CD4-positive, alpha-beta T cell treated with Interleukin-10 for 1 hour (primary cell): Measurements from ENCODE around the gene MEF2D.

Experiments used
- DNase-seq: peaks from one replicate; pipeline ENCODE4 v3.0.0-alpha.2; 2020

MEF2D gene

GRCh38 chr1:156438278-156438987, 62.1 kb downstream of the MEF2D start:
- DNase-seq = no peak

DNA sequence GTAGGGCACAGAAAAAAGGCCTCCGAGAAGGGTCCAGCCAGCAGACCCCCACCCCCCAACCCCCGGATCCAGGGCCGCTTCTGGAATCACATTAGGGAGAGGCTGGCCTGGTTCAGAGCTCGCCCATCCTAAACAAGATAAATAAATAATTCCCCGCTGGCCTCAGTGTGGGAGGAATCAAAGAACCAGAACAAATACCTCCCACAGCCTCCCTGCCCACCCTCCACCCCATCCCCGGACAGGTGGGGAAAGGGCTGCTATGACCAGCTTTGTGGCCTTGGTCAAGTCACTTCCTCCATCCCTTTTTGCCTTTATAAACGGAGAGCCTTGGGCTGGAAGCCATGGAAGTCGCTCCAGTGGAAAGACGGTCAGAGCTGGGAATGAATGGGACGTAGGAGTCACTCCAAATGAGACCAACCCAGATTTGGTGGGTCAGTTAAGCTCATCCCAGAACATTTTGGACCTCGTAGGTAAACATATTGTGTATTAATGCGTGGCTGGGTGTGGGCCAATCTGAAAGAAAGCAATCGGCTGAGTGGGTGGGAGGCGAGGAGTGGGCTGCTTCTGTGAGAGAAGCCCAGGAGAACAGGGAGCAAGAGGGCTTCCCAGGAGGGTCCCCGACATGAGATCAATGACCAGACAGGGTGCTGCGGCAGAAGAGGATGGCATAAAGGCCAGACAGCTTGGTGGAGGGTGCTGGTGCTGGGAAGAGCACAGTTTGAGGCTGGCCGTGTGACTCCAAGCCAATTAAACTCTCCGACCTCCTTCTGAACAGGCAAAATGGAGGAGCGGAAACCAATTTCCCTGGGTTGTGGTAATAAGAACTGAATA, 63.3 kb downstream of the MEF2D start:
- DNase-seq = no peak

- DNase-seq = no peak
Measured at GRCh38 chr1:156436141-156437036, 64.2 kb downstream of the MEF2D start.

DNA sequence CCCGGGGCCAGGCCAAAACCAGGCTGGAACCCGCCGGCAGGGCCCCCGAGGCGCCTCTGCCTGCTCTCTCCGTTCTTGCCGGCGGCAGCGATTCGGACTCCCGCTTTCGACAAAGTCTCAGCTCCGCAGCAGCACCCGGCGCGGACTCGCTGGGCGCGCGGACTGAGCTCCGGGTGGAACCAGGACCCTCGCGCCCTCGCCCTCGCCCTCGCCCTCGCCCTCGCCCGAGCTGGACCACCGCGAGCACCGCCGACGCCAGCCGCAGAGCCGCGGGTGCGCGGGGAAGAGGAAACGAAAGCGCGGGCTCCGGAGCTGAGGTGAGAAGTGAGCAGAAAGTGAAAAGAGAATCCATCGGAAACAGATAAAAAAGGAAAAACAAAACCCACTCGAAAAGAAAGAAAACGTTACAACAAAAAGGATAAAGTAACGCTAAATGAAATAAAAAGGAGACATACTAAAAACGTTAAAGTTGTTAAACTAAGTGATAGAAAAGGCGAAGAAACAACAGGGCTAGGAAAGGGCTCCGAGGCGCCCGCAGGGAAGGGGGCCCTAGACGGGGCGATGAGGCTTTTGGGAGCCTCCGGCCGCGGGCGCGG, 64.9 kb downstream of the MEF2D start:
- peak; percentile 32 for DNase-seq

GRCh38 chr1:156434989-156435544, 65.5 kb downstream of the MEF2D start:
- DNase-seq = no peak

- no peak for DNase-seq
Measured at GRCh38 chr1:156433602-156434001, 67.0 kb downstream of the MEF2D start.

GRCh38 chr1:156433032-156433431, 67.5 kb downstream of the MEF2D start:
- DNase-seq = no peak

DNA sequence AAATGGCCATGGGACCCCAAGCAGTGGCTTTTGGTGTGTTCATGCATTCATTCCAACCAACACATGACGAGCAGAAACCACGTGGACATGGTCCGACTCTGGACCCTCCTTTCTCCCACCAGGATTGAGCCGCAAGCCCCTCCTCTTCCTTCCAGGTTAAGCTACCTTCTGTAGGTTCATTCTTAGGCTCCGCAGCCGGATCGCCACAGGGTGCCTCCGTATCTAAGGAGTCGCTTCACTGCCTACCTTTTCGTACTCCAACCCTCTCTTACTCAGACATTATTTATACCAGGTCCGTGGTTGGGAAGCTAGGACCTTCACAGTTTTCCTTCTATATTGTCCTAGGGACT, 67.9 kb downstream of the MEF2D start:
- DNase-seq = no peak

DNA sequence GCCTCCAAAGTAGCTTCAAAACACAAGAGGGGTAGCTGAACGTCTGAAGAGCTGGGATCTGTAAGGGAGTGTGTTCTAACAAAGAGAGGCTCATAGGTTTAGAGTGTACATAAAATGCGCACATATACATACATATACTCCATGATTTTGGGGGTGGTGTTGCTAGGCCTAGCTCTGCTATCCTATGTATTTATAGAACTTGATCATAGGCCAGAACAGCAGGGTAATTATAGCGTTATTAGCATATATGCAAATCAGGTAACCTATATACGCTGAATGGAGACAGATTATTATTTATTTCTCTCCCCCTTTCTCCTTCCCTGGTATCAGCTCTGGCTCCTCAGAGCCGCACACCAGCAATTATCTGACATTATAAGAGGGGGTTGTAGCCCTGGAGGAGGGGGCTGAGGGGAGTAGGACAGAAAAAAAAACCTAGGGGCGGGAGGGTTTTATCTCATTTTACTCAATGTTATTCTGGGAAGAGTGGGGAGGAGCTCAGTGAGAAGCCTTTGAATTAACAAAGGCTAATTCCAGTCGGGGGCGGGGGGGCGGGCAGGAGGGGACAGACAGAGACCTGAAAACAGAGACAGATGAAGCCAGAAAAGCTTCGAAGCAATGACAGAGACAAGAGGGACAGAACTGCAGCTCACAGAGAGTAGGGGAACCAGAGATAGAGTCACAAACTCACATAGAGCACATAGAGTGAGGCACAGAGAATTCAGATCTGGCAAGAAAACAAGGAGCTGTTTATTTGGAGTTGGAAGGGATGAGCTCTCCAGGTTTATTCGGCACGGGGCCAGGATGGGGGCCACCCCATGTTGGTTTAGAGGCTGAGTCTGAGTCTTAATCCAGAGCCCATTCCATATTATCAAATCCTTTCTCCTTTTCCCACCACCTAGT, 68.6 kb downstream of the MEF2D start:
- DNase-seq = no peak

DNA sequence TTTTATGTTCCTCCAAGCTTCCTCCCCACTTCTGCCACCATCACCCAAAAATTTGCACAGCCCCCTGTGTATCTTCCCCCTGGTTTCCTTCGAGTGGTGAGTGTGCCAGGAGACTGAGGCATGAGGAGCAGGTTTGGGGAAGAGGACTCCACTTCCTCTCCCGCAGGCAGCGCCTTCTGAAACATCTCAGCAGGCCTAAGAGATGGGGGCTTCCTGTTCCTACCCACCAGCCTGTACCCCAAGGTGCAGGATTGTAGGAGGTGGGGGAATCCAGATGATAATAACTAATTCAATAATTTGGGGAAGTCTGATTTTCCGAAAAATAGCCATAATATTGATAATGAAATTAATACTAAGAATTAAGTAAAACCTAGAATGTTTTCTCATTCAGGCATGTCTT, 69.2 kb downstream of the MEF2D start:
- DNase-seq = no peak

- DNase-seq = no peak
Measured at GRCh38 chr1:156430866-156431265, 69.7 kb downstream of the MEF2D start.

- no peak for DNase-seq
Measured at GRCh38 chr1:156430303-156430702, 70.3 kb downstream of the MEF2D start.

DNA sequence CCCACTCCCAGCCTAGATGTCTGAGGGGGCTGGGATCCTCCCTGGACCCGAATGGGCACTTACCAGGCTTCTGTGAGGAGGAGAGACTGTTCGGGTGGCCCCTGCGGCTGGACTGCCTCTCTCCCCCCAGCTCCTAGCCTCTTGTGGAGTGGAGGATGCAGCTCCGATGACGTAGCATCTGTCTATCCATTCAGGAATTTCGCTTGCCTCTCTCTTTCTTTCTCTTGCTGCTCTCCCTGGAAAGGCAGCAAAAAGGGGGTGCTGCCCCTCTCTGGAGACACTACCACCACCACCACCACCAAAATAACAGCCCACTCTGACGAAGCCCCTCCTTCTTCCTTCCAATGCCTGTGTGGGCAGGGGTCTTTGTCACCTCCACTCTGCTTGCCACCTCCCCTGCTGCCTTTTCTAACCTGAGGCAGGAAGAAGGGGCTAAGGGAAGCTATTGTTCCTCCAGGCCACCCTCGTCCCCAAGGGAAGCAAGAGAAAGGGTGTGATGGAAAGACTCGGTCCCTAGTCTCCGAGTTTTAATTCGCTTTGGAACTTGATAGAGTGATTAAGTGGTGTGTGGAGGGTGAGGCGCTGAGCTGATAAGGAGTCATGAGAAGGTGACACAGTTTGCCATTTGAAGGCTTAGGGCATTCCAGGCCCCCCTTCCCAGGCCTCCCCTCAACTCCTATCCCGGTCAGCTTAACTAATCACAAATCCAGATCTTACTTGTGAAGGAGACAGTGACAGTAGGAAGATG, 71.1 kb downstream of the MEF2D start:
- no peak for DNase-seq

DNA sequence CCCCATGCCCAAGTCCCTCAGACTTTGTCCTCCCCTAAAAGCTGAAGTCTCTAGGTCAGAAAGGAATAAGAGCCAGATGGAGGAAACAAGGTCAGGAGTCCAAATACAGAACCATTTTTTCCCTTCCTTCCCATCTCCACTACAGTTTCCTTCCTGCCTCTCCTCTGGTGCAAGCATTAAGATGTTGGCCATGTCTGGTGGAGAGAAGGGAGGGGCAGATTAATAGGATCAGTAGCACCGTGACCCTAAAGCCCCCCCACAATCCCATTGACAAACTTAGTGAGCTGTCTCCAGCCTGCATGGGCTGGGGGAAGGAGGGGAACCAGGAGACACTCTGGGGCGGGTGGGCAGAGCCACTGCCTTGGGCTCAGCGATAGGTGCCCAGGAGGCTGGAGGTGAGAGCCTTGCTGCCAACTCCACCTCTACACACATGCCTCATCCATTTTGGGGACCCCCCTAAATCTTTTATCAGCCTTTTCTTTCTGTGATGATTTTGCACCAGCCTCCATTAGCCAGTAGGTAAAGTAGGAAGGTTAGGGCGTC, 71.8 kb downstream of the MEF2D start:
- no peak for DNase-seq

DNA sequence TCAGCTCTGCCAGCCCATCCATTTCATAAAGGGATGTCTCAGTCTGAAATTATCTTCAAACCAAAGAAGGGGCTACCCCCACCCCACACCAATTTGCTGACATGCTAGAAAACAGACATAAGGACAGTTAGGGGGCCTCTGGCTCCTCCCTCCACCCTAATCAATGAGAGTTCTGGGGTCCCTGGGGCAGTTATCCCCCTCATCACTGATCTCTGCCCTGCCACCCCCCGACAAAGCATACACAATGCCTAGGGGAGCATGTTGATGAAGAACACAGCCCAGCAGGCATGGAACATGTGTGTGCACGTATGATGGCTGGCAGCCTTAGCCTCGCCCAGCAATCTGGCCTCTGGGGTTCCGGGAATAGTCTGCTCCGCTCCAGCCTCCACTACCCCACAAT, 72.6 kb downstream of the MEF2D start:
- no peak for DNase-seq

GRCh38 chr1:156425943-156426342, 74.6 kb downstream of the MEF2D start:
- DNase-seq = no peak

DNA sequence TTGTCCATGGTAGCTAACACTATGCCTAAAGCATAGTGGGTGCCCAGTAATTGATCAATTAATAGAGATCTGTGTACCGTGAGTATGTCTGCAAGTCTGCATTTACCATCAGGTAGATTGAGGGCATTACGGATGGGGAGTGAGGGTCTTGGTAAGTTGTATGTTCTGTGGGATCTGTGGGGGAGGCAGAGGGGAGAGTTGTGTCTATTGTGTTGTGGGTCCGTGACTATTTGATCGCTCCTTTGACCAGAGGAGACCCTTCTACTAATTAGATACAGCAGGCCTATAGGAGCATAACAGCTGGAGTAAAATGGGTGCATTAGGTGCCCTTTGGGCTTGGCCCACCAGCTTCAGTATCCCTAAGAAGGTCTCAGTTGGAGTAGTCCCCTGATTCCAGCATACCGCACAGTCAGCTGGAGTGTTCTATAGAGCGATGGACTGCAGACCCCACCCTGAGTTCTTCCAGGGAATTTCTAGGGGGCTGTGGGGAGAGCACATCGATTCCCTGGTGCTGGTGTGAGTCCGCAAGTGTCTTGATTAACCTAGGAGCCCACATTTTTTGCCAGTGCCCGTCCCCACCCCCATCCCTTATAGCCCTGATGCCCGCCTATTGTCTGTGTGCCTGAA, 75.7 kb downstream of the MEF2D start:
- DNase-seq = no peak

GRCh38 chr1:156423422-156424352, 76.9 kb downstream of the MEF2D start:
- DNase-seq = no peak

DNA sequence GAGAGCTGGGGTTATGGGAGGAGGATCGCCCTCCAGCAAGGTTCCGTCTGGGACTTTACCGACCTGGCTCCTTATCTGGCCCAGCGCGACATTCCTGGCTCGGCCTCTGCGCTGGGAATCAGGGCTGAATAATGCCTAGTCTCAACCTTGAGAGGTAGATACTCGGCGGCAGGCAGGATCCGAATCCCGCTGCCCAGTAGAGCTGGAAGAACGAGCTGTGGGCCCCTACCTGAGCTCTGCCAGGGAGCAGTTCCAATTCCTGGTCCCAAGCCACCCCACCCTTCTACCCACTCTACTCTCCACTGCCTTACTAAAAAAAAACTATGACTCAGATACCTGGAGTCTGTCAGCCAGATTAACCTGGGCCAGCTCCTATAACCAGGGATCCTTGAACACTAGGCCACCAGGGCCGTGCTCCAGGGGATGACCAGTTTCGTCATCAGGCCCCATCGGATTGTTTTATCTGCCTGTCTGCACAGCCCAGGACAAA, 77.9 kb downstream of the MEF2D start:
- no peak for DNase-seq
